HG02642 (cell line): ENCODE measurements around the gene ZNF408.
"Not testable (repeated sequence)": the region's sequence is repeated elsewhere in the genome, so short reads cannot be mapped to it uniquely, and the experiment has no call there.

Experiments
- ATAC-seq: cut with Tn5 transposase; IDR thresholded peaks from one replicate; pipeline ENCODE4 v1.9.1; 2021; ENCODE audit warnings: mild to moderate bottlenecking; ENCODE audit not compliant: unreplicated experiment, poor library complexity

Gene ZNF408

GRCh38 chr11:46695345-46696211 is 5.3 kb upstream of the ZNF408 start:
- ATAC-seq = no peak

GRCh38 chr11:46696212-46696558 is 4.6 kb upstream of the ZNF408 start:
- no peak for ATAC-seq

GRCh38 chr11:46697303-46697702 is 3.5 kb upstream of the ZNF408 start:
- ATAC-seq = no peak

GRCh38 chr11:46697723-46698122 is 3.1 kb upstream of the ZNF408 start:
- no peak for ATAC-seq

GRCh38 chr11:46698597-46698996 is 2.2 kb upstream of the ZNF408 start:
- no peak for ATAC-seq

- no peak for ATAC-seq
Observed at GRCh38 chr11:46701078-46701654, 335 bp downstream of the ZNF408 start.

GRCh38 chr11:46705070-46705688 is 4.3 kb downstream of the ZNF408 start:
- no peak for ATAC-seq

- no peak for ATAC-seq
Observed at GRCh38 chr11:46706886-46707285, 6.1 kb downstream of the ZNF408 start.

- ATAC-seq = not testable (repeated sequence)
Observed at GRCh38 chr11:46709351-46709750, 8.5 kb downstream of the ZNF408 start.

- ATAC-seq = no peak
Observed at GRCh38 chr11:46710821-46711269, 10.0 kb downstream of the ZNF408 start.

GRCh38 chr11:46711303-46711702 is 10.5 kb downstream of the ZNF408 start:
- ATAC-seq = no peak

GRCh38 chr11:46712874-46713576 is 12.2 kb downstream of the ZNF408 start:
- no peak for ATAC-seq

- not testable (repeated sequence) for ATAC-seq
Observed at GRCh38 chr11:46717825-46718154, 17.0 kb downstream of the ZNF408 start.

GRCh38 chr11:46718155-46719019 is 17.6 kb downstream of the ZNF408 start:
- no peak for ATAC-seq

- ATAC-seq = no peak
Observed at GRCh38 chr11:46719048-46719542, 18.3 kb downstream of the ZNF408 start, which contains the start of gene F2. Gene F2 (plus strand): TSS chr11:46719213. CDS start chr11:46719236, 23 bp downstream.

GRCh38 chr11:46719543-46720218 is 18.9 kb downstream of the ZNF408 start:
- no peak for ATAC-seq

- no peak for ATAC-seq
Observed at GRCh38 chr11:46721286-46721685, 20.5 kb downstream of the ZNF408 start.

- ATAC-seq = no peak
Observed at GRCh38 chr11:46722566-46723358, 21.9 kb downstream of the ZNF408 start.

GRCh38 chr11:46723359-46723680 is 22.5 kb downstream of the ZNF408 start:
- no peak for ATAC-seq
